H9 (cell line): Measurements from ENCODE around the gene PLA2G4D. TPM values are rescaled to one million over a fixed set of nuclear protein-coding genes. Genes with fewer than 3 reads are reported as not detected.

ENCODE experiments used
- DNase-seq: peaks from one replicate; pipeline ENCODE4 v3.0.0-alpha.2; 2017
- H2AFZ ChIP-seq: one replicate; pipeline ENCODE4 v1.6.1; 2013; ENCODE audit warnings: mild to moderate bottlenecking, low read length, control low read depth, moderate library complexity
- H2AK5ac ChIP-seq: 2 replicates; pipeline ENCODE4 v1.6.1; 2013; ENCODE audit warnings: low read length, control low read depth, mixed read lengths; ENCODE audit not compliant: insufficient read length
- H2BK120ac ChIP-seq: one replicate; pipeline ENCODE4 v1.6.1; 2013; ENCODE audit warnings: low read depth, mild to moderate bottlenecking, low read length, control low read depth, inconsistent platforms; ENCODE audit not compliant: poor library complexity, severe bottlenecking
- H2BK12ac ChIP-seq: 2 replicates; pipeline ENCODE4 v1.6.1; 2013; ENCODE audit warnings: low read length, control low read depth, mixed read lengths, low read depth; ENCODE audit not compliant: insufficient read length
- H2BK15ac ChIP-seq: 2 replicates; pipeline ENCODE4 v1.6.1; 2013; ENCODE audit warnings: low read depth, low read length, control low read depth
- H2BK20ac ChIP-seq: one replicate; pipeline ENCODE4 v1.6.1; 2013; ENCODE audit warnings: low read depth, mild to moderate bottlenecking, low read length, control low read depth, inconsistent platforms; ENCODE audit not compliant: poor library complexity, severe bottlenecking
- H2BK5ac ChIP-seq: 2 replicates; pipeline ENCODE4 v1.6.1; 2013; ENCODE audit warnings: low read length, control low read depth, mixed read lengths; ENCODE audit not compliant: insufficient read length
- H3K14ac ChIP-seq: 2 replicates; pipeline ENCODE4 v1.6.1; 2013; ENCODE audit warnings: low read length, control low read depth; ENCODE audit not compliant: insufficient read depth
- H3K18ac ChIP-seq: 2 replicates; pipeline ENCODE4 v1.6.1; 2013; ENCODE audit warnings: low read depth, mild to moderate bottlenecking, mixed read lengths, low read length, control low read depth; ENCODE audit not compliant: insufficient read length
- H3K23ac ChIP-seq: 2 replicates; pipeline ENCODE4 v1.6.1; 2013; ENCODE audit warnings: low read length, control low read depth, mixed read lengths, low read depth; ENCODE audit not compliant: insufficient read length
- H3K23me2 ChIP-seq: 2 replicates; pipeline ENCODE4 v1.6.1; 2013; ENCODE audit warnings: low read depth, mild to moderate bottlenecking, mixed read lengths, low read length, control low read depth; ENCODE audit not compliant: insufficient read length, poor library complexity, severe bottlenecking
- H3K27ac ChIP-seq: 2 replicates; pipeline ENCODE4 v1.5.1; 2013; ENCODE audit warnings: low read length, control low read depth, mixed read lengths, low read depth; ENCODE audit not compliant: insufficient read length
- H3K27me3 ChIP-seq: 2 replicates; pipeline ENCODE4 v1.6.1; 2013; ENCODE audit warnings: low read length, control low read depth, inconsistent platforms; ENCODE audit not compliant: insufficient read depth
- H3K4ac ChIP-seq: 2 replicates; pipeline ENCODE4 v1.6.1; 2013; ENCODE audit warnings: low read depth, mild to moderate bottlenecking, control low read depth, inconsistent platforms, low read length, moderate library complexity
- H3K4me1 ChIP-seq: 2 replicates; pipeline ENCODE4 v1.6.1; 2013; ENCODE audit warnings: low read length, control low read depth, inconsistent platforms; ENCODE audit not compliant: insufficient read depth
- H3K4me2 ChIP-seq: 2 replicates; pipeline ENCODE4 v1.6.1; 2013; ENCODE audit warnings: low read length, control low read depth, mixed read lengths; ENCODE audit not compliant: insufficient read length, insufficient read depth
- H3K56ac ChIP-seq: 2 replicates; pipeline ENCODE4 v1.6.1; 2013; ENCODE audit warnings: low read depth, mild to moderate bottlenecking, mixed read lengths, low read length, control low read depth; ENCODE audit not compliant: insufficient read length
- H3K79me1 ChIP-seq: 2 replicates; pipeline ENCODE4 v1.6.1; 2013; ENCODE audit warnings: low read depth, mild to moderate bottlenecking, moderate library complexity, low read length, control low read depth, inconsistent platforms; ENCODE audit not compliant: insufficient read depth, poor library complexity, severe bottlenecking
- H3K79me2 ChIP-seq: 2 replicates; pipeline ENCODE4 v1.6.1; 2013; ENCODE audit warnings: low read length, control low read depth, inconsistent platforms; ENCODE audit not compliant: insufficient read depth
- H3K9ac ChIP-seq: 2 replicates; pipeline ENCODE4 v1.6.1; 2013; ENCODE audit warnings: low read length, control low read depth, mixed read lengths; ENCODE audit not compliant: insufficient read length; ENCODE audit errors: extremely low read depth
- H3K9me3 ChIP-seq: one replicate; pipeline ENCODE4 v1.6.1; 2013; ENCODE audit warnings: low read depth, low read length, inconsistent platforms; ENCODE audit not compliant: control insufficient read depth
- H3T11ph ChIP-seq: one replicate; pipeline ENCODE4 v1.6.1; 2013; ENCODE audit warnings: mild to moderate bottlenecking, low read length, control low read depth, inconsistent platforms
- H4K20me1 ChIP-seq: one replicate; pipeline ENCODE4 v1.6.1; 2013; ENCODE audit not compliant: control insufficient read depth, insufficient read length, insufficient read depth
- H4K5ac ChIP-seq: 2 replicates; pipeline ENCODE4 v1.6.1; 2013; ENCODE audit warnings: low read depth, mild to moderate bottlenecking, mixed read lengths, low read length, control low read depth; ENCODE audit not compliant: insufficient read length
- H4K8ac ChIP-seq: replicated peaks from 2 replicates; pipeline ENCODE4 v1.6.1; 2013; ENCODE audit warnings: low read length, control low read depth, mixed read lengths, low read depth; ENCODE audit not compliant: insufficient read length
- H4K91ac ChIP-seq: 2 replicates; pipeline ENCODE4 v1.6.1; 2013; ENCODE audit warnings: low read depth, mild to moderate bottlenecking, moderate library complexity, mixed read lengths, low read length, control low read depth; ENCODE audit not compliant: insufficient read length
- H3K27ac Mint-ChIP-seq, 3 experiments: 2 replicates in 2 of 3; 3 replicates in 1 of 3; pipeline ENCODE4 v1.8.0; 2020 to 2021; ENCODE audit warnings: mixed read lengths in 3 of 3, mild to moderate bottlenecking in 1 of 3, moderate library complexity in 1 of 3
- H3K27me3 Mint-ChIP-seq: 2 replicates; pipeline ENCODE4 v1.8.0; 2021; ENCODE audit warnings: low read depth, mild to moderate bottlenecking, moderate library complexity, mixed read lengths
- H3K36me3 Mint-ChIP-seq, 3 experiments: 2 replicates in 2 of 3; 3 replicates in 1 of 3; pipeline ENCODE4 v1.8.0; 2020 to 2021; ENCODE audit warnings: low read depth in 3 of 3, mixed read lengths in 3 of 3; ENCODE audit not compliant: insufficient read depth in 1 of 3
- H3K4me1 Mint-ChIP-seq, 2 experiments: 2 replicates each; pipeline ENCODE4 v1.8.0; 2020; ENCODE audit warnings: mixed read lengths in 2 of 2
- H3K4me3 Mint-ChIP-seq, 2 experiments: 2 replicates in 1 of 2; 3 replicates in 1 of 2; pipeline ENCODE4 v1.8.0; 2020 to 2021; ENCODE audit warnings: mild to moderate bottlenecking in 2 of 2, mixed read lengths in 2 of 2, moderate library complexity in 1 of 2
- H3K9me3 Mint-ChIP-seq, 2 experiments: 2 replicates in 1 of 2; 3 replicates in 1 of 2; pipeline ENCODE4 v1.8.0; 2020; ENCODE audit warnings: mild to moderate bottlenecking in 2 of 2, mixed read lengths in 2 of 2, moderate library complexity in 1 of 2
- WGBS: extraction: QIAGEN DNeasy Blood & Tissue Kit; methylation state at CpG from one replicate; pipeline ENCODE4 v1.1.7; 2013; ENCODE audit warnings: missing lambda C conversion rate, low lambda C conversion rate, mixed read lengths; ENCODE audit not compliant: insufficient read length; ENCODE audit errors: extremely low coverage; 5-methylcytosine and 5-hydroxymethylcytosine counted together
- total RNA-seq: library from RNA; stranded (reverse); gene quantifications from 2 replicates; pipeline ENCODE4 v1.2.1, GENCODE V29; 2021
- TF ChIP-seq, protein P1 (sequence below): fragments of 200-600 bp; sonication (generic); conservative IDR thresholded peaks from 3 replicates; pipeline ENCODE4 v1.8.0; 2021; ENCODE audit warnings: antibody characterized with exemption, mild to moderate bottlenecking

The PLA2G4D gene
- total RNA-seq, 1 experiment from 2014 or later, result 0.33 TPM

DNA sequence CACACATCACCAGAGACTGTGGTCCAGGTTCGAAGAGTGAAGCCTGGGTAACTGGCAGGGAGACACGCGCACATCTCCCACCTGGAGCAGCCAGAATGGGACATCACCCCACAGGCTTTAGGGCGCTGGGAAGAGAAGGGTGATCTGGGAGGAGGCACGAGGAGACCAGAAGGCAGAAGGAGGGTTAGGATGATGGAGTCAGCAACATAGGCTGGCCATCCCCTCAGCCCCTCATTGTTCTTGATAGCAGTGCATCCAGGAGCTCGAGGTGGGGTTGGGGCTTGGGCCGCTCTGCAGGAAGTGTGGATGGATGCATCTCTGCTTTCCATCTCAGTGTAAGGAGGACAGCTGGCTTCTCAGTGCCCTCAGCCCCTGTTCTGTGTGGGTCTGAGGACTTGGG lies 46.9 kb upstream of the PLA2G4D start:
- Histone ChIP-seq H3K27ac (no peak overlapping the region), H3K4me2 (no peak overlapping the region), H3K27me3 (no peaks in the 10 kb centered on the region), H3K56ac (no peak overlapping the region), H3K4me1 (no peaks in the 10 kb centered on the region), H2BK5ac (no peak overlapping the region), H4K8ac (no peak overlapping the region), H4K20me1 (no peaks in the 10 kb centered on the region), H2BK15ac (no peak overlapping the region), H2BK12ac (no peak overlapping the region), H2BK20ac (no peak overlapping the region), H3K23me2 (no peaks in the 10 kb centered on the region), H4K5ac (no peak overlapping the region), H3K79me2 (no peaks in the 10 kb centered on the region), H2AFZ (no peak overlapping the region), H4K91ac (no peak overlapping the region), H3K23ac (no peak overlapping the region), H2AK5ac (no peak overlapping the region), H2BK120ac (no peak overlapping the region), H3K79me1 (no peaks in the 10 kb centered on the region), H3T11ph (no peak overlapping the region), H3K4ac (no peak overlapping the region), H3K9ac (no peak overlapping the region), H3K9me3 (no peaks in the 10 kb centered on the region), H3K14ac (no peak overlapping the region), H3K18ac (no peak overlapping the region)
- Mint-ChIP-seq H3K9me3 (peaks cover 9 to 11% of the 10 kb centered on the region in 2 experiments), H3K4me1 (no peaks in the 10 kb centered on the region; a peak in 1 of 4 replicates), H3K4me3 (no peak overlapping the region), H3K27ac (peak overlapping the region in 1 of 3 experiments; percentile 35; a peak in 1 of 7 replicates), H3K27me3 (peaks cover 5% of the 10 kb centered on the region; the same call in 1 of the 2 replicates), H3K36me3 (peaks cover 0 to 2% (median 0%) of the 10 kb centered on the region in 3 experiments; a peak in 1 of 7 replicates)
- TF ChIP-seq, protein P1, sequence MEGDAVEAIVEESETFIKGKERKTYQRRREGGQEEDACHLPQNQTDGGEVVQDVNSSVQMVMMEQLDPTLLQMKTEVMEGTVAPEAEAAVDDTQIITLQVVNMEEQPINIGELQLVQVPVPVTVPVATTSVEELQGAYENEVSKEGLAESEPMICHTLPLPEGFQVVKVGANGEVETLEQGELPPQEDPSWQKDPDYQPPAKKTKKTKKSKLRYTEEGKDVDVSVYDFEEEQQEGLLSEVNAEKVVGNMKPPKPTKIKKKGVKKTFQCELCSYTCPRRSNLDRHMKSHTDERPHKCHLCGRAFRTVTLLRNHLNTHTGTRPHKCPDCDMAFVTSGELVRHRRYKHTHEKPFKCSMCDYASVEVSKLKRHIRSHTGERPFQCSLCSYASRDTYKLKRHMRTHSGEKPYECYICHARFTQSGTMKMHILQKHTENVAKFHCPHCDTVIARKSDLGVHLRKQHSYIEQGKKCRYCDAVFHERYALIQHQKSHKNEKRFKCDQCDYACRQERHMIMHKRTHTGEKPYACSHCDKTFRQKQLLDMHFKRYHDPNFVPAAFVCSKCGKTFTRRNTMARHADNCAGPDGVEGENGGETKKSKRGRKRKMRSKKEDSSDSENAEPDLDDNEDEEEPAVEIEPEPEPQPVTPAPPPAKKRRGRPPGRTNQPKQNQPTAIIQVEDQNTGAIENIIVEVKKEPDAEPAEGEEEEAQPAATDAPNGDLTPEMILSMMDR, result no peak
- no peak for DNase-seq
- WGBS, result no CpG with 5 or more reads among the region's 7 CpGs
